Tibial artery (tissue), 4 donors: ENCODE measurements around the gene SMAD7.

Experiments
- DNase-seq, 2 donors: peaks; one replicate each; pipeline ENCODE4 v3.0.0-alpha.2; 2019
- H3K27ac ChIP-seq, 2 donors: fragments of 200-600 bp; sonication (generic) in 1 of 2; 1 replicate in 1 of 2; 2 replicates in 1 of 2; pipeline ENCODE4 v1.5.1; 2018 to 2019; ENCODE audit warnings: mild to moderate bottlenecking in 1 of 2
- H3K27me3 ChIP-seq, 2 donors: fragments of 200-600 bp; sonication (generic) in 1 of 2; one replicate each; pipeline versions ENCODE4 v1.5.1 to v1.6.0; 2016 to 2019
- H3K36me3 ChIP-seq, 3 donors: fragments of 200-600 bp; sonication (generic) in 2 of 3; one replicate each; pipeline ENCODE4 v1.5.1; 2016 to 2019; ENCODE audit warnings: mild to moderate bottlenecking in 2 of 3
- H3K4me1 ChIP-seq, 4 donors: fragments of 200-600 bp; sonication (generic) in 2 of 4; 1 replicate in 3 of 4; 2 replicates in 1 of 4; pipeline ENCODE4 v1.5.1; 2016 to 2019
- H3K4me3 ChIP-seq, 2 donors: fragments of 200-600 bp; sonication (generic) in 1 of 2; 1 replicate in 1 of 2; 2 replicates in 1 of 2; pipeline ENCODE4 v1.5.1; 2018 to 2019; ENCODE audit warnings: mild to moderate bottlenecking in 2 of 2
- H3K9me3 ChIP-seq, 3 donors: fragments of 200-600 bp; sonication (generic) in 1 of 3; one replicate each; pipeline ENCODE4 v1.5.1; 2016 to 2019
- intact Hi-C: fragments of 100-400 bp; cut with DNase I; formaldehyde crosslinking; loops from one replicate; pipeline ENCODE4 v1.15.0; 2023; ENCODE audit warnings: low total_unique reads
- TF ChIP-seq, protein P1 (sequence below), 2 experiments: fragments of 200-600 bp in 1 of 2; fragments of 450-650 bp in 1 of 2; IDR thresholded peaks; one replicate each; pipeline ENCODE4 v1.5.1; 2017 to 2019; ENCODE audit warnings: antibody characterized with exemption in 2 of 2, mild to moderate bottlenecking in 1 of 2, moderate library complexity in 1 of 2

The SMAD7 gene

DNA sequence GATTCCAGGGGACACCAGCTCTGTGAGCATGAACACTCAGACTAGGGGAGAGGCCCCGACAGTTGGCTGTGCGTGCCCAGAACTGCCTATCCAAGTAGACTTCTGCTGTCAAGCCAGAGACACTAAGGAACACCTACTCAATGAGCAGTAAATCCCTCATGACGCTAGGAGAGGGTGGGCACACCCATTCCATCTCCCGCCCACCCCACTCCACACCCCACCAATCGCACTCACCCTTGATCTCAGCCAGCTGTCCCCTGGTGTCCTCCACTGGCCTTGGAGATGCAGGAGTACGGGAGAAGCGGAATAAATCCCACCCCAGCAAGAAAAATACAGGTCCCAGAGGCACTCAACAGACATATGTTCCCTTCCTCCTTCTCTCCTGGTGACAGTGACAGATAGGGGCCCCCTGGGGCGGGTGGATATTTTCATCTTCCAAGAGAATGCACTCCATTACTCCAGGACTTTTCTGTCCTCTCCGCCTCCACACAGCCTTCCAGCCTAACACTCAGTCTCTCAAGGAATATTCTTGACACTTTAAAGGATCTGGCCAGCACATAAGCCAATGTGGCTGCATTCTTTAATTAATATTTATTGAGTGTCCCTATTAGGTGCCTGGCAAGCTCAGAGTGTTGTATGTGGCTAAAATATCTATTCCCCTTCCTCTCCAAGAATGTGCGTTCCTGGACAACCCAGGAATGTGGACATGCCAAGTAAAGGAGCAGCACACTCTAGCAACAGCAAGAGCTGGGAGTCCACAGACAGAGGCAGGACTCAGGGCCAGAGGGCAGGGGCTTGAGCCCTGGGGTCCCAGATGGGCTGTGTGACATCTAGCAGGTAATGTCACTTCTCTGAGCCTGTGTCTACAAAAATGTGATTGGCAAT is 13.1 kb upstream of the SMAD7 start:
- peak overlapping the region in 1 of 2 donors; percentile 21 for H3K27ac ChIP-seq
- H3K4me3 ChIP-seq: no peak overlapping the region
- H3K9me3 ChIP-seq: no peaks in the 10 kb centered on the region
- TF ChIP-seq, protein P1, sequence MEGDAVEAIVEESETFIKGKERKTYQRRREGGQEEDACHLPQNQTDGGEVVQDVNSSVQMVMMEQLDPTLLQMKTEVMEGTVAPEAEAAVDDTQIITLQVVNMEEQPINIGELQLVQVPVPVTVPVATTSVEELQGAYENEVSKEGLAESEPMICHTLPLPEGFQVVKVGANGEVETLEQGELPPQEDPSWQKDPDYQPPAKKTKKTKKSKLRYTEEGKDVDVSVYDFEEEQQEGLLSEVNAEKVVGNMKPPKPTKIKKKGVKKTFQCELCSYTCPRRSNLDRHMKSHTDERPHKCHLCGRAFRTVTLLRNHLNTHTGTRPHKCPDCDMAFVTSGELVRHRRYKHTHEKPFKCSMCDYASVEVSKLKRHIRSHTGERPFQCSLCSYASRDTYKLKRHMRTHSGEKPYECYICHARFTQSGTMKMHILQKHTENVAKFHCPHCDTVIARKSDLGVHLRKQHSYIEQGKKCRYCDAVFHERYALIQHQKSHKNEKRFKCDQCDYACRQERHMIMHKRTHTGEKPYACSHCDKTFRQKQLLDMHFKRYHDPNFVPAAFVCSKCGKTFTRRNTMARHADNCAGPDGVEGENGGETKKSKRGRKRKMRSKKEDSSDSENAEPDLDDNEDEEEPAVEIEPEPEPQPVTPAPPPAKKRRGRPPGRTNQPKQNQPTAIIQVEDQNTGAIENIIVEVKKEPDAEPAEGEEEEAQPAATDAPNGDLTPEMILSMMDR (IDR thresholded peaks at IDR 0.05): no peak
- no peaks in the 10 kb centered on the region for H3K36me3 ChIP-seq
- peaks cover 0 to 21% (median 13%) of the 10 kb centered on the region in 4 donors for H3K4me1 ChIP-seq
- no peaks in the 10 kb centered on the region for H3K27me3 ChIP-seq
- no peak for DNase-seq
- intact Hi-C loops: no loop called here

DNA sequence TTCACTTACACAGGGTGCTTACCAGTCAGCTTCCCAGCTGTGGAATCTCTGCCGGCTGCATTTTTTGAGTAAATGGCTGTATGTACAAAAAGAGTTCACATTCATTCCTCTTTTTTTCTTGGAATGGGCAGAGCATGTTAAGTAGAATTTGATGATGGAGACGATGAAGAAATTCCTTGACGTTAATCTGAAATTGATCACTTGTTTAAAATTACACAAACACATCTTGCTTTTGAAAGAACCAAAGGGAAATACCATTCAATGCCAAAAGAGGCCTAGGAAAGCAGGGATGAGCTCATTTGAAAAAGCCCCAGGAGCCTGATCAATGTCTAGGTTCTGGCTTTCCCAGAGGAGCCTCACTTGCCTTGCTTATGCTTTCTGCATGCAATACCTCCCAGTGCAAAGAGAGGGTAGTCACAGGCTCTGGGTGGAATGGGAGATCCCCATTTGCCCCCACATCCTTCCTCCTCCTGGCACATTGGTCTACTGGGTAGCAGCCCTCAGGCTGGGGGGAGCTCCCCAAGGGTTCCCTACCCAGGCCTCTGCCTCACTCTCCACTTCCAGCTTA is 12.3 kb upstream of the SMAD7 start:
- Histone ChIP-seq H3K36me3 (no peaks in the 10 kb centered on the region), H3K4me1 (peaks cover 0 to 22% (median 13%) of the 10 kb centered on the region in 4 donors), H3K27me3 (no peaks in the 10 kb centered on the region), H3K27ac (no peak overlapping the region), H3K4me3 (no peak overlapping the region), H3K9me3 (no peaks in the 10 kb centered on the region)
- DNase-seq: no peak
- intact Hi-C loops: no loop called here
- TF ChIP-seq, protein P1 (IDR thresholded peaks at IDR 0.05): no peak

DNA sequence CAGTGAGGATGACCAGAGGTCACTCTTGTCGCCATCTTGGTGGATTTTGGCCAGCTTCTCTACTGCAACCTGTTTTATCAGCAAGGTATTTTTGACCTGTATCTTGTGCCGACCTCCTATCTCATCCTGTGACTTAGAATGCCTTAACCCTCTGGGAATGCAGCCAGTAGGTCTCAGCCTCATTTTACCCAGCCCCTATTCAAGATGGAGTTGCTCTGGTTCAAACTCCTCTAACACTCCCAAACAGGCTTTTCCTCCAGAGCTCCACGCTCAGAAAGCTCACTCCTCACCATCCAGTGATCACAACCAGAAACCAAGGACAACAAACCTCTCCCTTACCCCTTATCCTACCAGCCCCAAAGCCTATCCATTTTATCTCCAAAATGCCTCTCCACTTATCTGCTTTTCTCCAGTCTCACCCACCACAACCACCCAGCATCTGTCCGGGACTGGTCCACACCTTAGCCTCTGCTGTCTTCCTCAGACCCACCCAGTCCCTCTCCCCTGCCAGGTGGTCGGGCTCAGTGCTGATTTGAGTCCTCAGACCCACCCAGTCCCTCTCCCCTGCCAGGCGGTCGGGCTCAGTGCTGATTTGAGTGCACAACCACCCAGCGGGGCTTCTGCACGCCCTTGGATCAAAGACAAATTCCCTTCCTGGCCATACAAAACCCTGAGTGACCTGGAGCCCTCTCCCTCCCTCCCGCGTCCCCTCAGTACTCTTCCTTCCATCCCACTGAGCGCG is 11.7 kb upstream of the SMAD7 start:
- Histone ChIP-seq H3K27me3 (no peaks in the 10 kb centered on the region), H3K4me3 (no peak overlapping the region), H3K36me3 (no peaks in the 10 kb centered on the region), H3K27ac (no peak overlapping the region), H3K9me3 (no peaks in the 10 kb centered on the region), H3K4me1 (peaks cover 0 to 28% (median 16%) of the 10 kb centered on the region in 4 donors)
- DNase-seq: no peak
- intact Hi-C loops: no loop called here
- TF ChIP-seq, protein P1 (IDR thresholded peaks at IDR 0.05): no peak

DNA sequence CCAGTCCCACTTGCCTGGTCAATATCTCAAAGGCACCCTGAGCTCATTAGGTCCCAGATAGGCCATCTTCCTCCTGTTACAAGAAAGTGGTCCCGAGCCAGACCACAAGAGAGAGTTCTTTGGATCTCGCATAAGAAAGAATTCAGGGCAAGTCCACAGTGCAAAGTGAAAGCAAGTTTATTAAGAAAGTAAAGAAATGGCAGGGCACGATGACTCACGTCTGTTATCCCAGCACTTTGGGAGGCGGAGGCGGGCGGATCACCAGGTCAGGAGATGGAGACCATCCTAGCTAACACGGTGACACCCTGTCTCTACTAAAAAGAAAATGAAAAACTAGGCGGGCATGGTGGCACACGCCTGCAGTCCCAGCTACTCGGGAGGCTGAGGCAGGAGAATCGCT is 10.8 kb upstream of the SMAD7 start:
- DNase-seq: no peak
- no peak overlapping the region for H3K4me3 ChIP-seq
- TF ChIP-seq, protein P1 (IDR thresholded peaks at IDR 0.05): no peak
- H3K9me3 ChIP-seq: no peaks in the 10 kb centered on the region
- no peak overlapping the region for H3K27ac ChIP-seq
- peaks cover 0 to 37% (median 25%) of the 10 kb centered on the region in 4 donors for H3K4me1 ChIP-seq
- intact Hi-C loops: no loop called here
- no peaks in the 10 kb centered on the region for H3K36me3 ChIP-seq
- H3K27me3 ChIP-seq: no peaks in the 10 kb centered on the region

DNA sequence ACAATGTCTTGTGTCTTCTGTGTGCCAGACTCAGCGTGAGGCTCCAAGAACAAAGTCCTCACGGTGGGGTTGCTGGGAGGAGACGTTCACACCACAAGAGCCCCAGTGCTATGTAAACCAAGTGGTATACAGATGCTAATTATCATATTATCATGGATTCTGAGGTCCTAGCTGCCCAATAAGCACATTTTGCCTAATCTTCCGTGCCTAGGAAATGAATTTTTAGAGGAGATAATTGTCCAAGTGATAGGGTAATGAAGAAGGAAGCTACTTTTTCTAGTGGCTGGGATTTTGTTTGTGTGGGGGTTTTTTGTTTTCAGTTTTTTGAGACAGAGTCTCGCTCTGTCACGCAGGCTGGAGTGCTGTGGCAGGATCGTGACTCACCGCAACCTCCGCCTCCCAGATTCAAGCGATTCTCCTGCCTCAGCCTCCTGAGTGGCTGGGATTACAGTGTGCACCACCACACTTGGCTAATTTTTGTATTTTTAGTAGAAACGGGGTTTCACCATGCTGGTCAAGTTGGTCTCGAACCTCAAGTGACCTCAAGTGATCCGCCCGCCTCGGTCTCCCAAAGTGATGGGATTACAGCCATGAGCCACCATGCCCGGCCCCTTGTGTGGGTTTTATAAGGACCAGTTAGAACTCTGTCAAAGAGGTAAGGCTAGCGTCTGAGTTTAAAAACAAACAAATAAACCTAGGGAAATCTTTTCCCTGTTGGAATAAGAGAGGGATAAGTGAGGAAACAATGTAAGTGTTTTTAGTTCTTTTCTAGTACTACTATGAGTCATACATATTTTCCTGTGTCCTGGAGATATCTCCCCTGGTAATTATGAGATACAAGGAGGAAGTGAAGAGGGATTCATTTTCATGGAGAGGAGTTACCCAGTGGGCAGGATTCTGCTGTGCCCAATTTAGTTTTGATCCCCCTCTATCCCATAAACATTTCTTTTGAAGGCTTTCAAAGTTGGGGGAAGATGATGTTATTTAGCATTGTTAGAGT is 9.5 kb upstream of the SMAD7 start:
- intact Hi-C loops: no loop called here
- H3K27me3 ChIP-seq: no peaks in the 10 kb centered on the region
- DNase-seq: no peak
- peak overlapping the region; percentile 6 to 20 for H3K27ac ChIP-seq
- no peaks in the 10 kb centered on the region for H3K36me3 ChIP-seq
- TF ChIP-seq, protein P1 (IDR thresholded peaks at IDR 0.05): no peak
- H3K4me3 ChIP-seq: no peak overlapping the region
- no peaks in the 10 kb centered on the region for H3K9me3 ChIP-seq
- H3K4me1 ChIP-seq: peaks cover 0 to 50% (median 36%) of the 10 kb centered on the region in 4 donors
